Glomerular visceral epithelial cell (primary cell): ENCODE results near the gene CAMSAP3.
"Not testable (repeated sequence)": the region's sequence is repeated elsewhere in the genome, so short reads cannot be mapped to it uniquely, and the experiment has no call there.

Source experiments
- DNase-seq: peaks from one replicate; pipeline ENCODE4 v3.0.0-alpha.2; 2016; ENCODE audit errors: extremely low spot score

The CAMSAP3 gene

GRCh38 chr19:7575434-7576040 is 20.1 kb upstream of the CAMSAP3 start:
- DNase-seq: no peak

GRCh38 chr19:7577422-7577821 is 18.2 kb upstream of the CAMSAP3 start:
- DNase-seq: not testable (repeated sequence)

- no peak for DNase-seq
These were observed 17.5 kb upstream of the CAMSAP3 start for GRCh38 chr19:7578127-7578526.

- no peak for DNase-seq
These were observed 16.5 kb upstream of the CAMSAP3 start for GRCh38 chr19:7579182-7579581.

GRCh38 chr19:7582446-7582845 is 13.2 kb upstream of the CAMSAP3 start:
- DNase-seq: no peak

GRCh38 chr19:7589822-7590221 is 5.8 kb upstream of the CAMSAP3 start:
- DNase-seq: no peak

GRCh38 chr19:7590256-7590655 is 5.4 kb upstream of the CAMSAP3 start:
- no peak for DNase-seq

- DNase-seq: no peak
These were observed 711 bp downstream of the CAMSAP3 start for GRCh38 chr19:7596211-7596937.

GRCh38 chr19:7597689-7598088 is 2.0 kb downstream of the CAMSAP3 start:
- DNase-seq: no peak

- DNase-seq: no peak
These were observed 2.5 kb downstream of the CAMSAP3 start for GRCh38 chr19:7598180-7598579.

- no peak for DNase-seq
These were observed 5.1 kb downstream of the CAMSAP3 start for GRCh38 chr19:7600721-7601120.

GRCh38 chr19:7602240-7602934 is 6.7 kb downstream of the CAMSAP3 start:
- no peak for DNase-seq

- DNase-seq: no peak
These were observed 7.4 kb downstream of the CAMSAP3 start for GRCh38 chr19:7602935-7603497.

GRCh38 chr19:7603919-7604318 is 8.3 kb downstream of the CAMSAP3 start:
- DNase-seq: no peak

- peak; percentile 21 for DNase-seq
These were observed 10.0 kb downstream of the CAMSAP3 start for GRCh38 chr19:7605490-7606222.

- no peak for DNase-seq
These were observed 10.6 kb downstream of the CAMSAP3 start for GRCh38 chr19:7606289-7606688.

GRCh38 chr19:7607212-7607873 is 11.7 kb downstream of the CAMSAP3 start:
- no peak for DNase-seq

GRCh38 chr19:7607874-7608560 is 12.4 kb downstream of the CAMSAP3 start:
- no peak for DNase-seq

GRCh38 chr19:7610491-7611240 is 15.0 kb downstream of the CAMSAP3 start:
- no peak for DNase-seq
